ENCODE measurements around the gene GALNT9.

GRCh38 chr12:132312516-132312915, 16.9 kb downstream of the GALNT9 start:
- TF ChIP-seq POLR2AphosphoS5 (IDR thresholded peaks at IDR 0.05) (no peak), EP300 (conservative IDR thresholded peaks at IDR 0.05; ENCODE audit: poor library complexity, severe bottlenecking) (no peak)
